Measurements from ENCODE around the gene FMNL1.
A peak's percentile ranks its signal among the peaks of the same experiment; 100 is the strongest.

FMNL1 gene

GRCh38 chr17:45284176-45285140, 62.8 kb downstream of the FMNL1 start:
- DNase-seq, result no peak

- no peak for DNase-seq
These were observed 64.6 kb downstream of the FMNL1 start for GRCh38 chr17:45286286-45286685.

- no peak for DNase-seq
These were observed 66.1 kb downstream of the FMNL1 start for GRCh38 chr17:45287526-45288500.

GRCh38 chr17:45288825-45289224, 67.1 kb downstream of the FMNL1 start:
- peak; percentile 33 for DNase-seq

- DNase-seq, result no peak
These were observed 67.9 kb downstream of the FMNL1 start for GRCh38 chr17:45289301-45290268.

- DNase-seq, result no peak
These were observed 68.6 kb downstream of the FMNL1 start for GRCh38 chr17:45290269-45290765.

- DNase-seq, result peak; percentile 58
These were observed 69.6 kb downstream of the FMNL1 start for GRCh38 chr17:45291171-45291805.

GRCh38 chr17:45292696-45293412, 71.2 kb downstream of the FMNL1 start:
- no peak for DNase-seq

GRCh38 chr17:45293413-45294211, 71.9 kb downstream of the FMNL1 start:
- peak; percentile 40 for DNase-seq

- peak; percentile 29 for DNase-seq
These were observed 72.8 kb downstream of the FMNL1 start for GRCh38 chr17:45294506-45294905.

- peak; percentile 36 for DNase-seq
These were observed 74.5 kb downstream of the FMNL1 start for GRCh38 chr17:45296003-45296832.

GRCh38 chr17:45296833-45297124, 75.1 kb downstream of the FMNL1 start:
- DNase-seq, result no peak
